Measurements from ENCODE around the gene JAGN1.

Gene JAGN1

GRCh38 chr3:9911863-9912262, 21.5 kb downstream of the JAGN1 start:
- H3K9me3 ChIP-seq (ENCODE audit: severe bottlenecking) = no peaks in the 10 kb centered on the region
- DNase-seq (ENCODE audit: low spot score) (no peak), ATAC-seq (ENCODE audit: low read depth) (no peak)
- H3K27me3 ChIP-seq (ENCODE audit: insufficient read depth, poor library complexity, severe bottlenecking) = no peaks in the 10 kb centered on the region
- H3K4me3 ChIP-seq (ENCODE audit: severe bottlenecking) = no peak overlapping the region
- no peaks in the 10 kb centered on the region for H3K36me3 ChIP-seq (ENCODE audit: low read depth)
- peaks cover 10% of the 10 kb centered on the region for H3K4me1 ChIP-seq (ENCODE audit: insufficient read depth, poor library complexity, severe bottlenecking)
- no peak overlapping the region for H3K27ac ChIP-seq (ENCODE audit: poor library complexity, severe bottlenecking)
- TF ChIP-seq CTCF (IDR thresholded peaks at IDR 0.05; ENCODE audit: poor library complexity, severe bottlenecking) = no peak

GRCh38 chr3:9912294-9912935, 22.0 kb downstream of the JAGN1 start:
- Histone ChIP-seq H3K36me3 (ENCODE audit: low read depth) (no peaks in the 10 kb centered on the region), H3K4me1 (ENCODE audit: insufficient read depth, poor library complexity, severe bottlenecking) (peaks cover 10% of the 10 kb centered on the region), H3K27ac (ENCODE audit: poor library complexity, severe bottlenecking) (no peak overlapping the region), H3K27me3 (ENCODE audit: insufficient read depth, poor library complexity, severe bottlenecking) (no peaks in the 10 kb centered on the region), H3K4me3 (ENCODE audit: severe bottlenecking) (no peak overlapping the region), H3K9me3 (ENCODE audit: severe bottlenecking) (no peaks in the 10 kb centered on the region)
- TF ChIP-seq CTCF (IDR thresholded peaks at IDR 0.05; ENCODE audit: poor library complexity, severe bottlenecking) = no peak
- peak; percentile 37 for ATAC-seq (ENCODE audit: low read depth)
- no peak for DNase-seq (ENCODE audit: low spot score)

- Histone ChIP-seq H3K4me1 (ENCODE audit: insufficient read depth, poor library complexity, severe bottlenecking) (peaks cover 10% of the 10 kb centered on the region), H3K4me3 (ENCODE audit: severe bottlenecking) (no peak overlapping the region), H3K27me3 (ENCODE audit: insufficient read depth, poor library complexity, severe bottlenecking) (no peaks in the 10 kb centered on the region), H3K9me3 (ENCODE audit: severe bottlenecking) (no peaks in the 10 kb centered on the region), H3K27ac (ENCODE audit: poor library complexity, severe bottlenecking) (no peak overlapping the region), H3K36me3 (ENCODE audit: low read depth) (peaks cover 2% of the 10 kb centered on the region; the same call in 1 of the 2 replicates)
- TF ChIP-seq CTCF (IDR thresholded peaks at IDR 0.05; ENCODE audit: poor library complexity, severe bottlenecking) = no peak
- ATAC-seq (ENCODE audit: low read depth) (no peak), DNase-seq (ENCODE audit: low spot score) (no peak)
Observed at GRCh38 chr3:9913601-9914000, 23.2 kb downstream of the JAGN1 start.

- no peak for TF ChIP-seq CTCF (IDR thresholded peaks at IDR 0.05; ENCODE audit: poor library complexity, severe bottlenecking)
- Histone ChIP-seq H3K4me3 (ENCODE audit: severe bottlenecking) (no peak overlapping the region), H3K36me3 (ENCODE audit: low read depth) (peaks cover 6% of the 10 kb centered on the region; the same call in 1 of the 2 replicates), H3K27ac (ENCODE audit: poor library complexity, severe bottlenecking) (no peak overlapping the region), H3K9me3 (ENCODE audit: severe bottlenecking) (no peaks in the 10 kb centered on the region), H3K4me1 (ENCODE audit: insufficient read depth, poor library complexity, severe bottlenecking) (peaks cover 10% of the 10 kb centered on the region), H3K27me3 (ENCODE audit: insufficient read depth, poor library complexity, severe bottlenecking) (no peaks in the 10 kb centered on the region)
- ATAC-seq (ENCODE audit: low read depth) (no peak), DNase-seq (ENCODE audit: low spot score) (no peak)
Observed at GRCh38 chr3:9914011-9914410, 23.6 kb downstream of the JAGN1 start.

GRCh38 chr3:9914559-9915253, 24.3 kb downstream of the JAGN1 start:
- Histone ChIP-seq H3K9me3 (ENCODE audit: severe bottlenecking) (no peaks in the 10 kb centered on the region), H3K36me3 (ENCODE audit: low read depth) (peaks cover 9% of the 10 kb centered on the region; the same call in 1 of the 2 replicates), H3K4me1 (ENCODE audit: insufficient read depth, poor library complexity, severe bottlenecking) (peaks cover 10% of the 10 kb centered on the region), H3K27me3 (ENCODE audit: insufficient read depth, poor library complexity, severe bottlenecking) (no peaks in the 10 kb centered on the region), H3K4me3 (ENCODE audit: severe bottlenecking) (no peak overlapping the region), H3K27ac (ENCODE audit: poor library complexity, severe bottlenecking) (no peak overlapping the region)
- TF ChIP-seq CTCF (IDR thresholded peaks at IDR 0.05; ENCODE audit: poor library complexity, severe bottlenecking) = no peak
- DNase-seq (ENCODE audit: low spot score) (no peak), ATAC-seq (ENCODE audit: low read depth) (no peak)
